K562 (cell line): ENCODE data around the gene ICAM3. TPM values are rescaled to one million over a fixed set of nuclear protein-coding genes. Genes with fewer than 3 reads are reported as not detected.
A peak's percentile ranks its signal among the peaks of the same experiment; 100 is the strongest.

Experiments
- DIDO1 ChIP-seq: fragments of 450-650 bp; IDR thresholded peaks from 2 replicates; pipeline ENCODE4 v1.6.1; 2016; ENCODE audit warnings: low read depth, missing biosample characterization, missing genetic modification characterization
- DNMT1 ChIP-seq: fragments of 450-650 bp; IDR thresholded peaks from 2 replicates; pipeline ENCODE4 v1.6.1; 2016; ENCODE audit warnings: antibody characterized with exemption, mild to moderate bottlenecking
- E2F3 ChIP-seq: fragments of 250-450 bp; sonication (Bioruptor Pico); IDR thresholded peaks from 2 replicates; pipeline ENCODE4 v1.4.0; 2020; ENCODE audit warnings: mild to moderate bottlenecking
- HLTF ChIP-seq: fragments of 450-650 bp; IDR thresholded peaks from 2 replicates; pipeline ENCODE4 v1.6.1; 2016
- JUN ChIP-seq, 2 experiments: sonication (generic) in 1 of 2; formaldehyde crosslinking in 1 of 2; IDR thresholded peaks; 2 replicates each; pipeline versions ENCODE4 v1.6.1 to v1.8.0; 2012 to 2022; ENCODE audit warnings: borderline replicate concordance in 2 of 2, mild to moderate bottlenecking in 2 of 2, improper control_type of control experiment in 1 of 2, low read depth in 1 of 2, low read length in 1 of 2, missing genetic modification reagents in 1 of 2
- PRMT5 ChIP-seq: sonication (generic); formaldehyde crosslinking; IDR thresholded peaks from 2 replicates; pipeline ENCODE4 v1.5.0; 2020; ENCODE audit warnings: missing genetic modification reagents
- RBM14 ChIP-seq: fragments of 200-400 bp; formaldehyde crosslinking; IDR thresholded peaks from 2 replicates; pipeline ENCODE4 v1.6.1; 2018; ENCODE audit warnings: low read depth, mild to moderate bottlenecking, low read length, moderate library complexity, borderline replicate concordance; ENCODE audit not compliant: insufficient read depth
- ZC3H4 ChIP-seq: sonication (generic); formaldehyde crosslinking; IDR thresholded peaks from 2 replicates; pipeline ENCODE4 v1.9.0; 2021; ENCODE audit warnings: missing genetic modification reagents, borderline replicate concordance
- ZNF143 ChIP-seq: sonication (generic); formaldehyde crosslinking; IDR thresholded peaks from 2 replicates; pipeline ENCODE4 v1.9.0; 2022; ENCODE audit warnings: mild to moderate bottlenecking, missing genetic modification reagents
- ZNF212 ChIP-seq: fragments of 450-650 bp; formaldehyde crosslinking; IDR thresholded peaks from 2 replicates; pipeline ENCODE4 v1.4.0; 2020; ENCODE audit warnings: mild to moderate bottlenecking
- ZNF695 ChIP-seq: fragments of 450-650 bp; formaldehyde crosslinking; IDR thresholded peaks from 2 replicates; pipeline ENCODE4 v1.4.0; 2020; ENCODE audit warnings: mild to moderate bottlenecking, moderate library complexity
- polyA plus RNA-seq, 8 experiments: library from polyadenylated mRNA; depleted of rRNA in 4 of 8; stranded (reverse) in 5 of 8; unstranded in 3 of 8; fragments of >200 nt; fragmentation: Nextera tagmentation in 2 of 8; fragmentation: Illumina TruSeq in 1 of 8; extraction: Ambion mirVana in 2 of 8; extraction: Trizol in 1 of 8; gene quantifications; 2 replicates each; pipeline versions ENCODE4 v1.2.1 to v1.2.3, GENCODE V29; 2011 to 2014; ENCODE audit warnings: inconsistent platforms in 1 of 8, missing spikeins in 1 of 8
- total RNA-seq, 7 experiments: library from RNA; depleted of rRNA in 6 of 7; stranded (reverse); fragments of >200 nt in 6 of 7; fragmentation: Illumina TruSeq in 2 of 7; extraction: Trizol in 2 of 7; gene quantifications; 2 replicates each; pipeline versions ENCODE4 v1.2.1 to v1.2.3, GENCODE V29; 2011 to 2021; ENCODE audit warnings: low replicate concordance in 1 of 7
- TF ChIP-seq, protein P1 (sequence below): fragments of 250-450 bp; sonication (Bioruptor Pico); IDR thresholded peaks from 2 replicates; pipeline ENCODE4 v1.4.0; 2020; ENCODE audit warnings: mild to moderate bottlenecking, moderate library complexity, borderline replicate concordance
- TF ChIP-seq, protein P2 (sequence below), 2 experiments: IDR thresholded peaks in 1 of 2; conservative IDR thresholded peaks in 1 of 2; 2 replicates each; pipeline ENCODE4 v1.6.1; 2016; ENCODE audit warnings: low read depth in 2 of 2, mild to moderate bottlenecking in 1 of 2, missing compliant biosample characterization in 1 of 2, missing genetic modification characterization in 1 of 2, moderate library complexity in 1 of 2
- TF ChIP-seq, protein P3 (sequence below): IDR thresholded peaks from 3 replicates; pipeline ENCODE4 v1.6.1; 2011; ENCODE audit warnings: borderline replicate concordance, mild to moderate bottlenecking, moderate library complexity; ENCODE audit not compliant: insufficient read length; ENCODE audit errors: extremely low read depth
- TF ChIP-seq, protein P4 (sequence below): sonication (generic); formaldehyde crosslinking; IDR thresholded peaks from 2 replicates; pipeline ENCODE4 v1.8.0; 2022; ENCODE audit warnings: missing genetic modification reagents, mild to moderate bottlenecking, borderline replicate concordance

ICAM3 gene
- total and polyA plus RNA-seq, 9 of the 15 experiments (the other 6 are each of a cell fraction or from before 2014, with no cell fraction given) = 6.5 to 39.5 (median 24.2) TPM

DNA sequence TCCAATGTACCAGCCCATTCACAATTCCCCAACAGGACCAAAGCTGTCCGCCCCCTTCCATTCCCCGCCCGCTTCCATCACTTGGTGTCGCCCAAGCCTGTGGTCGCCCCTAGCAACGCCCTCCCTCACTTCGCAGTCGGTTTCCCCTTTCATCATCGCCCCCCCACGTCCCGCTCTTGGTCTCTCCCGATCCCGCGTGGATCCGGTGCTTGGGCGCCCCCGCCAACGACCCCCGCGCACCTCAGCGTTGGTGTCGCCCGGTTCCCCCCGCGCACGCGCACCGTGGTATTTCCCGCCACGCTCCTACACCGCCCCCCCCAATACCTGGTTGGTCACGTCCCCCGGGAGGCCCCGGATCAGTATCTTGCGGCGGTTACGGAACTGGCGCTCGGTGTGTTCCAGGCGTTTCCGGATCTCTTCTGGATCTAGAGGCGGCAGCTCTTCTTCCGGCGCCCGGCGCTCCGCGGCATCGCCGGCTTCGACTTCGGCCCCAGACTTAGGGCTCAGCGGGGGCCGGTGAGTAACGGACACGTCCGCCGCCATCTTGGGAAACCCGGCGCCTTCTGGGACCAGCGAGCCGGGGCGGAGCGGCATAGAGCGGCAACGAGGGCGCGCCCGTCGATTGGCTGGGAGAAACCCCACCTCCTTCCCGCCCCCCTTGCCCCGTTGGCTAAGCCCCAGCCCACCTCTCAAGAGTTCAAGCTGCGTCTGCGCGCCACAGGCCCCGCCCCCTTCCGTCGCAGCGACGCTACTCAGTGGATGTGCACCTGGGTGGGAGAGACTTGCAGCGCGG is 6.3 kb downstream of the ICAM3 start, which contains the start of gene RAVER1 (continued):
- TF ChIP-seq, protein P1, sequence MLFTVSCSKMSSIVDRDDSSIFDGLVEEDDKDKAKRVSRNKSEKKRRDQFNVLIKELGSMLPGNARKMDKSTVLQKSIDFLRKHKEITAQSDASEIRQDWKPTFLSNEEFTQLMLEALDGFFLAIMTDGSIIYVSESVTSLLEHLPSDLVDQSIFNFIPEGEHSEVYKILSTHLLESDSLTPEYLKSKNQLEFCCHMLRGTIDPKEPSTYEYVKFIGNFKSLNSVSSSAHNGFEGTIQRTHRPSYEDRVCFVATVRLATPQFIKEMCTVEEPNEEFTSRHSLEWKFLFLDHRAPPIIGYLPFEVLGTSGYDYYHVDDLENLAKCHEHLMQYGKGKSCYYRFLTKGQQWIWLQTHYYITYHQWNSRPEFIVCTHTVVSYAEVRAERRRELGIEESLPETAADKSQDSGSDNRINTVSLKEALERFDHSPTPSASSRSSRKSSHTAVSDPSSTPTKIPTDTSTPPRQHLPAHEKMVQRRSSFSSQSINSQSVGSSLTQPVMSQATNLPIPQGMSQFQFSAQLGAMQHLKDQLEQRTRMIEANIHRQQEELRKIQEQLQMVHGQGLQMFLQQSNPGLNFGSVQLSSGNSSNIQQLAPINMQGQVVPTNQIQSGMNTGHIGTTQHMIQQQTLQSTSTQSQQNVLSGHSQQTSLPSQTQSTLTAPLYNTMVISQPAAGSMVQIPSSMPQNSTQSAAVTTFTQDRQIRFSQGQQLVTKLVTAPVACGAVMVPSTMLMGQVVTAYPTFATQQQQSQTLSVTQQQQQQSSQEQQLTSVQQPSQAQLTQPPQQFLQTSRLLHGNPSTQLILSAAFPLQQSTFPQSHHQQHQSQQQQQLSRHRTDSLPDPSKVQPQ (CRISPR knock-in tag) = no peak
- TF ChIP-seq RBM14 (peak; percentile 92; the same call in 1 of the 2 replicates), ZNF212 (CRISPR knock-in tag) (no peak), ZC3H4 (peak; percentile 73; the same call in 1 of the 2 replicates), DIDO1 (tag) (0 out of 2 replicates have a peak, but pooled peaks have one; percentile 18), ZNF695 (CRISPR knock-in tag) (no peak), ZNF143 (peak; percentile 68), HLTF (peak; percentile 38; the same call in 1 of the 2 replicates), E2F3 (CRISPR knock-in tag) (peak; percentile 29; the same call in 1 of the 2 replicates), JUN (IDR thresholded peaks at IDR 0.05; ENCODE audit: borderline replicate concordance, low read depth, low read length) (no peak), JUN (CRISPR knock-in tag; IDR thresholded peaks at IDR 0.05; ENCODE audit: borderline replicate concordance) (no peak), DNMT1 (0 out of 2 replicates have a peak, but pooled peaks have one; percentile 63), PRMT5 (peak; percentile 90)
- TF ChIP-seq, protein P2, sequence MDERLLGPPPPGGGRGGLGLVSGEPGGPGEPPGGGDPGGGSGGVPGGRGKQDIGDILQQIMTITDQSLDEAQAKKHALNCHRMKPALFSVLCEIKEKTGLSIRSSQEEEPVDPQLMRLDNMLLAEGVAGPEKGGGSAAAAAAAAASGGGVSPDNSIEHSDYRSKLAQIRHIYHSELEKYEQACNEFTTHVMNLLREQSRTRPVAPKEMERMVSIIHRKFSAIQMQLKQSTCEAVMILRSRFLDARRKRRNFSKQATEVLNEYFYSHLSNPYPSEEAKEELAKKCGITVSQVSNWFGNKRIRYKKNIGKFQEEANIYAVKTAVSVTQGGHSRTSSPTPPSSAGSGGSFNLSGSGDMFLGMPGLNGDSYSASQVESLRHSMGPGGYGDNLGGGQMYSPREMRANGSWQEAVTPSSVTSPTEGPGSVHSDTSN (CRISPR knock-in tag; IDR thresholded peaks at IDR 0.05; ENCODE audit: low read depth) = no peak
- TF ChIP-seq, protein P2 (tag; conservative IDR thresholded peaks at IDR 0.05; ENCODE audit: low read depth) = no peak
- TF ChIP-seq, protein P3, sequence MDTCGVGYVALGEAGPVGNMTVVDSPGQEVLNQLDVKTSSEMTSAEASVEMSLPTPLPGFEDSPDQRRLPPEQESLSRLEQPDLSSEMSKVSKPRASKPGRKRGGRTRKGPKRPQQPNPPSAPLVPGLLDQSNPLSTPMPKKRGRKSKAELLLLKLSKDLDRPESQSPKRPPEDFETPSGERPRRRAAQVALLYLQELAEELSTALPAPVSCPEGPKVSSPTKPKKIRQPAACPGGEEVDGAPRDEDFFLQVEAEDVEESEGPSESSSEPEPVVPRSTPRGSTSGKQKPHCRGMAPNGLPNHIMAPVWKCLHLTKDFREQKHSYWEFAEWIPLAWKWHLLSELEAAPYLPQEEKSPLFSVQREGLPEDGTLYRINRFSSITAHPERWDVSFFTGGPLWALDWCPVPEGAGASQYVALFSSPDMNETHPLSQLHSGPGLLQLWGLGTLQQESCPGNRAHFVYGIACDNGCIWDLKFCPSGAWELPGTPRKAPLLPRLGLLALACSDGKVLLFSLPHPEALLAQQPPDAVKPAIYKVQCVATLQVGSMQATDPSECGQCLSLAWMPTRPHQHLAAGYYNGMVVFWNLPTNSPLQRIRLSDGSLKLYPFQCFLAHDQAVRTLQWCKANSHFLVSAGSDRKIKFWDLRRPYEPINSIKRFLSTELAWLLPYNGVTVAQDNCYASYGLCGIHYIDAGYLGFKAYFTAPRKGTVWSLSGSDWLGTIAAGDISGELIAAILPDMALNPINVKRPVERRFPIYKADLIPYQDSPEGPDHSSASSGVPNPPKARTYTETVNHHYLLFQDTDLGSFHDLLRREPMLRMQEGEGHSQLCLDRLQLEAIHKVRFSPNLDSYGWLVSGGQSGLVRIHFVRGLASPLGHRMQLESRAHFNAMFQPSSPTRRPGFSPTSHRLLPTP = no peak
- TF ChIP-seq, protein P4, sequence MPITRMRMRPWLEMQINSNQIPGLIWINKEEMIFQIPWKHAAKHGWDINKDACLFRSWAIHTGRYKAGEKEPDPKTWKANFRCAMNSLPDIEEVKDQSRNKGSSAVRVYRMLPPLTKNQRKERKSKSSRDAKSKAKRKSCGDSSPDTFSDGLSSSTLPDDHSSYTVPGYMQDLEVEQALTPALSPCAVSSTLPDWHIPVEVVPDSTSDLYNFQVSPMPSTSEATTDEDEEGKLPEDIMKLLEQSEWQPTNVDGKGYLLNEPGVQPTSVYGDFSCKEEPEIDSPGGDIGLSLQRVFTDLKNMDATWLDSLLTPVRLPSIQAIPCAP = no peak
